Measurements from ENCODE around the gene CHPF.

The CHPF gene

GRCh38 chr2:219570924-219571310 is 27.3 kb upstream of the CHPF start:
- TF ChIP-seq, protein P1, sequence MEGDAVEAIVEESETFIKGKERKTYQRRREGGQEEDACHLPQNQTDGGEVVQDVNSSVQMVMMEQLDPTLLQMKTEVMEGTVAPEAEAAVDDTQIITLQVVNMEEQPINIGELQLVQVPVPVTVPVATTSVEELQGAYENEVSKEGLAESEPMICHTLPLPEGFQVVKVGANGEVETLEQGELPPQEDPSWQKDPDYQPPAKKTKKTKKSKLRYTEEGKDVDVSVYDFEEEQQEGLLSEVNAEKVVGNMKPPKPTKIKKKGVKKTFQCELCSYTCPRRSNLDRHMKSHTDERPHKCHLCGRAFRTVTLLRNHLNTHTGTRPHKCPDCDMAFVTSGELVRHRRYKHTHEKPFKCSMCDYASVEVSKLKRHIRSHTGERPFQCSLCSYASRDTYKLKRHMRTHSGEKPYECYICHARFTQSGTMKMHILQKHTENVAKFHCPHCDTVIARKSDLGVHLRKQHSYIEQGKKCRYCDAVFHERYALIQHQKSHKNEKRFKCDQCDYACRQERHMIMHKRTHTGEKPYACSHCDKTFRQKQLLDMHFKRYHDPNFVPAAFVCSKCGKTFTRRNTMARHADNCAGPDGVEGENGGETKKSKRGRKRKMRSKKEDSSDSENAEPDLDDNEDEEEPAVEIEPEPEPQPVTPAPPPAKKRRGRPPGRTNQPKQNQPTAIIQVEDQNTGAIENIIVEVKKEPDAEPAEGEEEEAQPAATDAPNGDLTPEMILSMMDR (IDR thresholded peaks at IDR 0.05): no peak

DNA sequence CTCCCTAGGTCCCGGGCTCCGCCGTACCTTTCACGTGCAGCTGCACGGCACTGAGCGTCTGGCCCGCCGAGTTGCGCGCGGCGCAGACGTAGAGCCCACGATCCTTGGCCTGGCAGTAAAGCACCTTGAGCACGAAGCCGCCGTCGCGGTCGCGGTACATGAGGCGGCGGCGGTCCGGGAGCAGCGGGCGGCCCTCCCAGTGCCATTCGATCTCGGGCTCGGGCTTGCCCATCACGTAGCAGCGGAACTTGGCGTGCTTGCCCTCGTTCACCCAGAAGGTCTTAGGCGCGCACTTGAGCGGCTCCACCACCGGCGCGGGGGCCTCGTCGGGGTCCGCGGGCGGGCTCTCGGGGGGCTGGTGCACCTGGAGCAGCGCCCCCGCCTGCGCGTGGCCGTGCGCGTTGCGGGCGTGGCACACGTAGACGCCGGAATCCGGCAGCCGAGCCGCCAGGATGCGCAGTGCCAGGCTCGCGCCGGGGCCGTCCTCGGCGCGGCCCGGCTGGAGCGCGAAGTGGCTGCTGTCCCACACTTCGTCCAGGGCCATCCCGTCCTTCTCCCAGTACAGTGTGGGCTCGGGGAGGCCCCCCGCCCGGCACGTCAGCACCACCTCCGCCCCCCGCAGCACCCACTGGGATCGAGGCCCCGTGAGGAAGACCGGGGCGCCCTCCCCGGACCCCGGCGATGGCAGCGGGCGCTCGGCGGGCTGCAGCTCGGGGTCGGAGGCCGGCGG is 26.8 kb upstream of the CHPF start:
- TF ChIP-seq, protein P1 (IDR thresholded peaks at IDR 0.05): no peak

- TF ChIP-seq, protein P1 (IDR thresholded peaks at IDR 0.05): no peak
Measured at GRCh38 chr2:219569635-219570034, 26.0 kb upstream of the CHPF start.

DNA sequence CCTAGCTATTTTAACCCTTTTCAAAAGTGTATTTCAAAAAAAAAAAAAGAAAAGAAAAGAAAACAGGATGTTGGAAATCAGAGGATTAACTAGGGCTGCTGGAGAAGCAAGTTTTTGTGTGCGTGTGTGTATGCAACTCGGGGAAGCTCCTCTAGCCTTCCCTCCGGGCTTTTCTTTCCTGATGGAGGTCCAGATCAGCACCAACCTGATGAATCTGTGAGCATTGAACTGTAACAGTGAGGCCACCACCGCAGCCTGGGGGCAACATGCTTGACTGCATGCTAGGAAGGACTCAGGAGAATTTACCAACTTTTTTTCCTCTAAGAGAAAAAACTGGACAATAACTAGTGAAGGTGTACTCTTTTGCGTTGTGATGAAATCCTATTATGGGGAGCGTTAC is 25.4 kb upstream of the CHPF start:
- TF ChIP-seq, protein P1 (IDR thresholded peaks at IDR 0.05): no peak

DNA sequence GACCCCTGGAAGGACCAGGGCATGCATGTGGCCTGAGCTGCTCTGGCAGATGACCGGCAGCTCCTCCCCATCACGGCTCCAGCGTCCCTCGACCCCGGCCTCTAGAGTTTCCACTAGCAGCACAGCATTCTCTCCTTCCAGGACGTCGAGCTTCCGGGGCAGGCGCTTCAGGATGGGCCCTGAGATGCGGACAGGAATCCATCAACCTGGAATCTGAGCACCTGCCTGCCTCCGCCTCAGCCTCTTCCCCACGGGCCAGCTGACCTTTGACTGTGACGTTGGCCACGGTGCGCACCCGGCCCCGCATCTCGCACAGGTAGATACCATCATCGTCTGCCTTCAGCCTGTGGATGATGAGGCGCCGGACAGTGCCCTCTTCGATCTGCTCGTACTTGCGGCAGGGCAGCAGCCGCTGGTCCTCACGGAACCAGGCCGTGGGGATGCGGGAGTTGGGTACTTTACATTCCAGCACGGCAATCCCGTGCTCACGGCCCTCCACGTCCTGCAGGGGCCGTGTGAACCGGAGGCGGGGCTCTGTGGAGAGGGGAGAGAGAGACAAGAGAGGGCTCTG is 24.3 kb upstream of the CHPF start:
- TF ChIP-seq, protein P1 (IDR thresholded peaks at IDR 0.05): no peak

- TF ChIP-seq, protein P1 (IDR thresholded peaks at IDR 0.05): no peak
Measured at GRCh38 chr2:219567131-219567530, 23.5 kb upstream of the CHPF start.

GRCh38 chr2:219566640-219567039 is 23.0 kb upstream of the CHPF start:
- TF ChIP-seq, protein P1 (IDR thresholded peaks at IDR 0.05): no peak

Measured in LNCAP (cell line).